CD4-positive, alpha-beta T cell (primary cell): Measurements from ENCODE around the gene TCAF1. TPM values are rescaled to one million over a fixed set of nuclear protein-coding genes. Genes with fewer than 3 reads are reported as not detected.

Source experiments
- ATAC-seq: fragments of 200-7000 bp; cut with Tn5 transposase; one replicate; pipeline ENCODE4 v1.10.0; 2022; ENCODE audit warnings: mild to moderate bottlenecking; ENCODE audit not compliant: poor library complexity
- CTCF ChIA-PET: fragments of 350-600 bp; sonication (Branson Sonifier 250); formaldehyde crosslinking; loops from one replicate; lab custom pipeline; 2021; ENCODE audit warnings: antibody characterized with exemption, inconsistent platforms; lab: Charles Lee
- POLR2A ChIA-PET: fragments of 350-600 bp; sonication (Branson Sonifier 250); formaldehyde crosslinking; loops from one replicate; lab custom pipeline; 2021; ENCODE audit warnings: antibody characterized with exemption, inconsistent platforms; lab: Charles Lee
- DNase-seq, 14 experiments: peaks; one replicate each; pipeline ENCODE4 v3.0.0-alpha.2; 2013 to 2020; ENCODE audit warnings: mixed read lengths in 2 of 14
- H3K27ac ChIP-seq, 2 donors: one replicate each; pipeline versions ENCODE4 v1.5.1 to v1.7.0; 2013; ENCODE audit warnings: low read length in 2 of 2, low read depth in 1 of 2, mild to moderate bottlenecking in 1 of 2
- H3K27me3 ChIP-seq, 2 experiments: 1 replicate in 1 of 2; 2 replicates in 1 of 2; pipeline versions ENCODE4 v1.6.1 to v1.7.0; 2013; ENCODE audit warnings: low read length in 2 of 2, control low read depth in 1 of 2, mild to moderate bottlenecking in 1 of 2, moderate library complexity in 1 of 2; ENCODE audit not compliant: insufficient read depth in 2 of 2, control insufficient read depth in 1 of 2
- H3K36me3 ChIP-seq: one replicate; pipeline ENCODE4 v1.6.1; 2013; ENCODE audit warnings: low read length, control low read depth; ENCODE audit not compliant: insufficient read depth
- H3K4me1 ChIP-seq: one replicate; pipeline ENCODE4 v1.6.1; 2013; ENCODE audit warnings: low read length, control low read depth; ENCODE audit not compliant: insufficient read depth
- H3K4me3 ChIP-seq: one replicate; pipeline ENCODE4 v1.5.1; 2013; ENCODE audit warnings: mild to moderate bottlenecking, low read length, moderate library complexity
- H3K9me3 ChIP-seq, 2 experiments: 1 replicate in 1 of 2; 2 replicates in 1 of 2; pipeline versions ENCODE4 v1.6.1 to v1.7.0; 2013; ENCODE audit warnings: low read length in 2 of 2, mild to moderate bottlenecking in 2 of 2, control low read depth in 1 of 2, moderate library complexity in 1 of 2; ENCODE audit not compliant: control insufficient read depth in 1 of 2, insufficient read depth in 1 of 2
- H3K27ac Mint-ChIP-seq: one replicate; pipeline ENCODE4 v1.8.0; 2020; ENCODE audit warnings: mixed read lengths
- H3K27me3 Mint-ChIP-seq: one replicate; pipeline ENCODE4 v1.8.0; 2021; ENCODE audit warnings: mixed read lengths
- H3K36me3 Mint-ChIP-seq: one replicate; pipeline ENCODE4 v1.8.0; 2021; ENCODE audit warnings: low read depth, mixed read lengths
- H3K4me1 Mint-ChIP-seq: one replicate; pipeline ENCODE4 v1.8.0; 2021; ENCODE audit warnings: low read depth, mixed read lengths
- H3K4me3 Mint-ChIP-seq: one replicate; pipeline ENCODE4 v1.8.0; 2020; ENCODE audit warnings: mild to moderate bottlenecking, mixed read lengths
- H3K9me3 Mint-ChIP-seq: one replicate; pipeline ENCODE4 v1.8.0; 2020; ENCODE audit warnings: mixed read lengths
- CTCF ChIP-seq: fragments of 200-600 bp; IDR thresholded peaks from one replicate; pipeline ENCODE4 v1.8.0; 2022; ENCODE audit warnings: antibody characterized with exemption, mild to moderate bottlenecking
- intact Hi-C, 2 experiments: fragments of 100-400 bp; cut with DNase I in 1 of 2; cut with micrococcal nuclease in 1 of 2; formaldehyde crosslinking; loops; one replicate each; pipeline versions ENCODE4 v1.15.1 to v1.9.0; 2023 to 2025; cut with DNase I, micrococcal nuclease
- total RNA-seq, 174 experiments: library from RNA in 2 of 174; stranded (reverse) in 2 of 174; gene quantifications; one replicate each; pipeline ENCODE4 v1.2.3 and lab custom pipeline; 2021 to 2026

TCAF1 gene
- total RNA-seq, 2 experiments from 2014 or later = 7.7 to 8.6 TPM

GRCh38 chr7:143934526-143935325 is 32.8 kb upstream of the TCAF1 start, which contains the start of gene OR2F2:
OR2F2 (plus strand) TSS chr7:143935233; CDS start chr7:143935233, 0 bp downstream.
- Mint-ChIP-seq H3K27me3 (no peaks in the 10 kb centered on the region), H3K27ac (no peak within 1 kb of the TSS), H3K4me3 (no peak within 1 kb of the TSS), H3K36me3 (no peaks in the 10 kb centered on the region), H3K9me3 (no peaks in the 10 kb centered on the region), H3K4me1 (no peaks in the 10 kb centered on the region)
- Histone ChIP-seq H3K9me3 (peaks cover 5 to 6% of the 10 kb centered on the region in 2 experiments), H3K4me1 (no peaks in the 10 kb centered on the region), H3K27ac (no peak within 1 kb of the TSS), H3K4me3 (no peak within 1 kb of the TSS), H3K36me3 (no peaks in the 10 kb centered on the region), H3K27me3 (peaks cover 0 to 8% of the 10 kb centered on the region in 2 experiments)
- POLR2A ChIA-PET = no interaction called here
- no peak for ATAC-seq
- intact Hi-C loops = no loop called here
- CTCF ChIA-PET = no interaction called here
- TF ChIP-seq CTCF = no peak
- DNase-seq = no peak

GRCh38 chr7:143931739-143932138 is 29.8 kb upstream of the TCAF1 start:
- no peak overlapping the region for H3K4me3 ChIP-seq
- H3K4me1 ChIP-seq = no peaks in the 10 kb centered on the region
- ChIA-PET POLR2A (no interaction called here), CTCF (interaction anchor here (0.6 kb wide), 1 partner anchor 447 kb away, joined by 4 read pairs; no protein-coding TSS in a partner anchor)
- H3K4me3 Mint-ChIP-seq = no peak overlapping the region
- H3K36me3 Mint-ChIP-seq = no peaks in the 10 kb centered on the region
- no peaks in the 10 kb centered on the region for H3K9me3 Mint-ChIP-seq
- peaks cover 5 to 6% of the 10 kb centered on the region in 2 experiments for H3K9me3 ChIP-seq
- peaks cover 5% of the 10 kb centered on the region for H3K27me3 Mint-ChIP-seq
- intact Hi-C loops = no loop called here
- no peaks in the 10 kb centered on the region for H3K36me3 ChIP-seq
- peaks cover 0 to 8% of the 10 kb centered on the region in 2 experiments for H3K27me3 ChIP-seq
- H3K27ac ChIP-seq = no peak overlapping the region
- ATAC-seq (no peak), DNase-seq (no peak)
- no peaks in the 10 kb centered on the region for H3K4me1 Mint-ChIP-seq
- no peak overlapping the region for H3K27ac Mint-ChIP-seq
- no peak for TF ChIP-seq CTCF

GRCh38 chr7:143929224-143929920 is 27.4 kb upstream of the TCAF1 start:
- ChIA-PET POLR2A (no interaction called here), CTCF (no interaction called here)
- Mint-ChIP-seq H3K36me3 (no peaks in the 10 kb centered on the region), H3K4me3 (no peak overlapping the region), H3K27me3 (peaks cover 5% of the 10 kb centered on the region), H3K27ac (no peak overlapping the region), H3K4me1 (no peaks in the 10 kb centered on the region), H3K9me3 (no peaks in the 10 kb centered on the region)
- Histone ChIP-seq H3K9me3 (peaks cover 4 to 5% of the 10 kb centered on the region in 2 experiments), H3K27ac (no peak overlapping the region), H3K4me3 (no peak overlapping the region), H3K36me3 (no peaks in the 10 kb centered on the region), H3K4me1 (no peaks in the 10 kb centered on the region), H3K27me3 (peaks cover 0 to 7% of the 10 kb centered on the region in 2 experiments)
- intact Hi-C loops = no loop called here
- TF ChIP-seq CTCF = no peak
- ATAC-seq (no peak), DNase-seq (no peak)
